IPS-11a (cell line): ENCODE measurements around the gene FGD6.
"Not testable (repeated sequence)": the region's sequence is repeated elsewhere in the genome, so short reads cannot be mapped to it uniquely, and the experiment has no call there.

Experiments used
- H3K4me3 ChIP-seq: one replicate; pipeline ENCODE4 v1.5.1; 2013; ENCODE audit warnings: low read depth, low read length, control low read depth

FGD6 gene

GRCh38 chr12:95235621-95236020, 18.4 kb upstream of the FGD6 start:
- not testable (repeated sequence) for H3K4me3 ChIP-seq

GRCh38 chr12:95234187-95234586, 16.9 kb upstream of the FGD6 start:
- not testable (repeated sequence) for H3K4me3 ChIP-seq

DNA sequence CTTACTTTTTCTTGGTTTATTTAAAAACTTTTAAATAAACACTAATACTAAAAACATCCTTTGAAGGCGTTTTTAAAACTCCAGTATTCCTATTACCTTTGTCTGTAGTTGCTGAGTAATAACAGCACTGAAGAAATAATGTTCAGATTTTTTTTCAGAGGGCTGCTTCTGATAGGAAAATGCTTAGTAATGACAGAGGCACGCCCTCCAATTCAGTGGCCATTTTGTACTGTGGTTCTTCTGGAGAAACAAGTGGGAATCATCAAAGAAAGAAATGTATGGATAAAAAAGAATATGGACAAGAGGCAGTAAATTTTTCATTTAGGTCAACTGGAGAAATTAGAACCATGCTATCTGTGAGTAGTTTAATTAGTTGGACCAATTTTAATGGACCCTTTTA, 13.9 kb upstream of the FGD6 start:
- H3K4me3 ChIP-seq = no peak overlapping the region

GRCh38 chr12:95230313-95230712, 13.0 kb upstream of the FGD6 start:
- no peak overlapping the region for H3K4me3 ChIP-seq

- H3K4me3 ChIP-seq = no peak overlapping the region
Measured at GRCh38 chr12:95229636-95230035, 12.4 kb upstream of the FGD6 start.

GRCh38 chr12:95228617-95229016, 11.3 kb upstream of the FGD6 start:
- H3K4me3 ChIP-seq = no peak overlapping the region

GRCh38 chr12:95227818-95228356, 10.6 kb upstream of the FGD6 start:
- no peak overlapping the region for H3K4me3 ChIP-seq

- H3K4me3 ChIP-seq = no peak overlapping the region
Measured at GRCh38 chr12:95225645-95226212, 8.5 kb upstream of the FGD6 start.

- H3K4me3 ChIP-seq = no peak overlapping the region
Measured at GRCh38 chr12:95224202-95225170, 7.2 kb upstream of the FGD6 start.

GRCh38 chr12:95220726-95221125, 3.5 kb upstream of the FGD6 start:
- no peak overlapping the region for H3K4me3 ChIP-seq

DNA sequence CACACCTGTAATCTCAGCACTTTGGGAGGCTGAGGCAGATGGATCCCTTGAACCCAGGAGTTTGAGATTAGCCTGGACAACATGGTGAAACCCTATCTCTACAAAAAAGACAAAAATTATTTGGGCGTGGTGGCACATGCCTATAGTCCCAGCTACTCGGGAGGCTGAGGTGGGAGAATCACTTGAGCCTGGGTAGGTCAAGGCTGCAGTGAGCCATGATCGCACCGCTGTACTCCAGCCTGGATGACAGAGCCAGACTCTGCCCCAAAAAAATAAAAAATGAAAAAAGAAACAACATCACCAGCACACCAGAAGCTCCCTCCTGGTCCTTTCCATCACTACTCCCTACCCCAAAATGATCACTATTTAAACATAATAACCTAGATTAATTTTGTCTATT, 2.9 kb upstream of the FGD6 start:
- no peak overlapping the region for H3K4me3 ChIP-seq

DNA sequence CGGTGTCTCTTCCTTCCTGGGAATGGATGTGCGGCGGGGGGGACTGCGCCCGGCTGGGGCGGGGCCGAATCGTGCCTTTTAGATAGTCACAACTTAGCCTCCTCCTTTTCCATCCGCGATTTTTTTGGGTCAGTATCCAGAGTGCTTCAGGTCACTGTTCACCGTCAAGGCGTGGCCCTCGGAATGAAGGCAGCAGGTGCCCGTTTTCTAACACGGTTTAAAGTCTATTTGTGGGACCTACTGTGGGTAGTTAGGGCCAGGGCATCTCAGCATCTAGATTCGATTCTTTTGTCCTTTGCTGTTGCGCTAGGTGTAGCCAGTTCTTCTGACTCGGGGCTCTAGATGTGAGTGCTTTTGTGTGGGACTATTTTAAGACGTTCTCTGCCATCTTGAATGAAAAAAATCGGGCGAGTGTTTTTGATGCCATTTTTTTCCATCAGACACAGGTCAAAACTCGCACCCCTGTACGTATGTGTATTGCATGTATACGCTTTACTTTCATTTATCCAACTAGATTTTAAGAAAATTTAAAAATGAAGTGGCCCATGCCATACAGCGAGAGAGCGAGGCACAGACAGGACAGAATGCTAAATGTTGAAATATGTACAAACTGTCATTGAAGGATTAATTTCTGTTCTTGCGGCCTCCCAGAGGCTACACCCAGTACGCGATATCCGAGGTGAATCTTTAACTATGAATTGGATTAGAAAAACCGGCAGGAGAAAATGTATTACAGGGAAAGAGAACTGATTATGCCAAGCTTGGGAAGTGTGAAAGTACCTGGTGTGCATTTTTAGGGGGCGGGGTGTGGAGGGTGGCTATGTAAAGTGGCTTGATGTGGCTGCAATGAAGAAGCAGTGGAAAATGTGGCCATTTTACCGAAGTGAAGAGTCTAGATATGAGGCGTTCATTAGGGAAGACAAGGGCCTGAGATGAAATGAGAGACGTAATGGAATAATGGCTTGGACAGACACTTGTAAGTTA, 1.2 kb upstream of the FGD6 start:
- peak overlapping the region; percentile 94 for H3K4me3 ChIP-seq

DNA sequence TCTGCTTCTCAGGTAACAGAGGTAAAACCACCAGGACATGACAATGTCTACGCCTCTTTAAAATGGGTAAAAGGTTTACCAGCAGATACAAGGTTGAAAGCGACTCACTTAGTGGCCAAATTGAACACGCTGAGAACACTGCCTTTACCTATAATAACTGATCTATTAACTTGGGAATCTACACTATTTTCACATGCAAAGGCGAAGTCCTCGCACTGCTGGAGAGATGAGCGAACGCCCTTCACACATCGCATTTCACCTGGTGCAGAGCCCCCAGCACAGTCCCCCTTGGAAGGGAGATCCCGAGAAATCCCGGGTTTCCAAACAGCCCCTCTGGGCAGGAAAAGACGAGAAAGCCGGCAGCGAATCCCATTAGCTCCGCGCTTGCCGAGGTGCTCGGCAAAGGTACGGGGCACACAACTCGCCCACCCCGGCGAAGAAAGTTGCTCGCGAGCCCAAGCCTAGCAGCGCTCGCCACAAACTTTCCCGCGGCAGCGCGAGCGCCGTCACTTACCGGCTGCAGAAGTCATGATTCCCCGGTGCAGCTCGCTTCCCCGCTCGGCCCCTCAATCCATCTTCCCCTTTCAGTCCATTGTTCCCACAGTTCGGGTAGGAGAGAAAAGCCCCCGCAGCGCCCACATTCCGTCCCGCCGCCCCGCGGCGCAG, 423 bp downstream of the FGD6 start:
- peak overlapping the region; percentile 94 for H3K4me3 ChIP-seq

GRCh38 chr12:95215949-95216348, 1.3 kb downstream of the FGD6 start:
- H3K4me3 ChIP-seq = peak overlapping the region; percentile 94

- H3K4me3 ChIP-seq = no peak overlapping the region
Measured at GRCh38 chr12:95214466-95214865, 2.8 kb downstream of the FGD6 start.

GRCh38 chr12:95213928-95214327, 3.3 kb downstream of the FGD6 start:
- H3K4me3 ChIP-seq = no peak overlapping the region

GRCh38 chr12:95213119-95213518, 4.1 kb downstream of the FGD6 start:
- H3K4me3 ChIP-seq = no peak overlapping the region

- no peak overlapping the region for H3K4me3 ChIP-seq
Measured at GRCh38 chr12:95212586-95212985, 4.7 kb downstream of the FGD6 start.

- no peak overlapping the region for H3K4me3 ChIP-seq
Measured at GRCh38 chr12:95208678-95209077, 8.6 kb downstream of the FGD6 start.

DNA sequence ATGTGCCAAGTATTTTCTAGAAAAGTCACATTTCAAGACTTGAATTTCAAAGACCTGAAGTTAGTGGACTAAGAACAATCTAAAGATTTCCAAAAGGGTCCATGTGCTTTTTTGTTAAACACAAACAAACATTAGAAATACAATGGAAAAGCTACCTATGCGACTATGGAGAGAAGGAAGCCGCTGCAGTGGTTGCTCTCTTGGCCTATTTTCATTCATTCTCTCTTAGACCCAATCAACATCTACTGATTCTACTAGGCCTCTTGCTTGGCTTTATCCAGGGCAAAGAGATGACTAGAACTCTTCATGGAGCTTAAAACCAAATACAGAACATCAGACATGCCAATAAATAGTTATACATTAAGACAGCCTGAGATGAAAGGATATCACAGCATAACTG, 9.9 kb downstream of the FGD6 start:
- H3K4me3 ChIP-seq = no peak overlapping the region
